Measurements from ENCODE around the gene MSH6.

MSH6 gene

GRCh38 chr2:47779426-47779790, 3.5 kb upstream of the MSH6 start:
- Histone ChIP-seq H3K4me3 (ENCODE audit: low read length) (no peak overlapping the region), H3K9me2 (replicated peaks; ENCODE audit: insufficient read depth, low read length) (no peaks in the 10 kb centered on the region), H3F3A (ENCODE audit: insufficient read depth, low read length) (peaks cover 6% of the 10 kb centered on the region; the same call in 1 of the 2 replicates), H4K20me1 (ENCODE audit: insufficient read depth, low read length) (0 out of 2 replicates have a peak, but pooled peaks cover 6% of the 10 kb centered on the region), H3K27me3 (replicated peaks; ENCODE audit: insufficient read depth, low read length) (no peaks in the 10 kb centered on the region), H3K9me3 (replicated peaks; ENCODE audit: insufficient read depth, low read length) (no peaks in the 10 kb centered on the region), H3K36me3 (replicated peaks; ENCODE audit: insufficient read depth, low read length) (no peaks in the 10 kb centered on the region), H3K27ac (ENCODE audit: low read length) (no peak overlapping the region), H3K9ac (ENCODE audit: low read length) (no peak overlapping the region), H3K4me2 (ENCODE audit: low read depth, low read length) (no peak overlapping the region), H2AFZ (ENCODE audit: low read length) (no peak overlapping the region), H3K4me1 (ENCODE audit: low read length) (no peaks in the 10 kb centered on the region), H3K79me2 (ENCODE audit: low read length) (peaks cover 13% of the 10 kb centered on the region)
- DNase-seq, result no peak
- TF ChIP-seq EZH2 (optimal IDR thresholded peaks at IDR 0.05; ENCODE audit: low read depth, low read length), result no peak
- TF ChIP-seq CTCF (IDR thresholded peaks at IDR 0.05; ENCODE audit: low read length), result no peak
- no peak for TF ChIP-seq EZH2phosphoT487 (IDR thresholded peaks at IDR 0.05; ENCODE audit: low read length)

GRCh38 chr2:47782381-47782670, 619 bp upstream of the MSH6 start:
- peak overlapping the region; percentile 64 for H3K4me3 ChIP-seq (ENCODE audit: low read length)
- peaks cover 28% of the 10 kb centered on the region for H4K20me1 ChIP-seq (ENCODE audit: insufficient read depth, low read length)
- peak overlapping the region; percentile 42 for H3K4me2 ChIP-seq (ENCODE audit: low read depth, low read length)
- H3K9me3 ChIP-seq (replicated peaks; ENCODE audit: insufficient read depth, low read length), result no peaks in the 10 kb centered on the region
- TF ChIP-seq CTCF (IDR thresholded peaks at IDR 0.05; ENCODE audit: low read length) (no peak), EZH2phosphoT487 (IDR thresholded peaks at IDR 0.05; ENCODE audit: low read length) (no peak), EZH2 (optimal IDR thresholded peaks at IDR 0.05; ENCODE audit: low read depth, low read length) (no peak)
- H3K79me2 ChIP-seq (ENCODE audit: low read length), result peaks cover 42% of the 10 kb centered on the region
- peak overlapping the region; percentile 85 for H2AFZ ChIP-seq (ENCODE audit: low read length)
- H3K4me1 ChIP-seq (ENCODE audit: low read length), result no peaks in the 10 kb centered on the region
- peak overlapping the region; percentile 51; the same call in 1 of the 2 replicates for H3K27ac ChIP-seq (ENCODE audit: low read length)
- peaks cover 6% of the 10 kb centered on the region; the same call in 1 of the 2 replicates for H3F3A ChIP-seq (ENCODE audit: insufficient read depth, low read length)
- H3K27me3 ChIP-seq (replicated peaks; ENCODE audit: insufficient read depth, low read length), result no peaks in the 10 kb centered on the region
- peaks cover 6% of the 10 kb centered on the region; the same call in 1 of the 2 replicates for H3K36me3 ChIP-seq (replicated peaks; ENCODE audit: insufficient read depth, low read length)
- H3K9ac ChIP-seq (ENCODE audit: low read length), result peak overlapping the region; percentile 67
- DNase-seq, result no peak
- H3K9me2 ChIP-seq (replicated peaks; ENCODE audit: insufficient read depth, low read length), result no peaks in the 10 kb centered on the region

GRCh38 chr2:47783486-47784351, 774 bp downstream of the MSH6 start:
- Histone ChIP-seq H3K27me3 (replicated peaks; ENCODE audit: insufficient read depth, low read length) (no peaks in the 10 kb centered on the region), H4K20me1 (ENCODE audit: insufficient read depth, low read length) (peaks cover 33% of the 10 kb centered on the region), H3K79me2 (ENCODE audit: low read length) (peaks cover 55% of the 10 kb centered on the region), H3K9me3 (replicated peaks; ENCODE audit: insufficient read depth, low read length) (no peaks in the 10 kb centered on the region), H3F3A (ENCODE audit: insufficient read depth, low read length) (peaks cover 6% of the 10 kb centered on the region; the same call in 1 of the 2 replicates), H3K36me3 (replicated peaks; ENCODE audit: insufficient read depth, low read length) (peaks cover 6% of the 10 kb centered on the region; the same call in 1 of the 2 replicates), H3K27ac (ENCODE audit: low read length) (peak overlapping the region; percentile 97), H3K4me1 (ENCODE audit: low read length) (no peaks in the 10 kb centered on the region), H3K9ac (ENCODE audit: low read length) (peak overlapping the region; percentile 99), H3K4me3 (ENCODE audit: low read length) (peak overlapping the region; percentile 100), H2AFZ (ENCODE audit: low read length) (peak overlapping the region; percentile 93), H3K4me2 (ENCODE audit: low read depth, low read length) (peak overlapping the region; percentile 76), H3K9me2 (replicated peaks; ENCODE audit: insufficient read depth, low read length) (no peaks in the 10 kb centered on the region)
- DNase-seq, result peak; percentile 52
- TF ChIP-seq EZH2 (optimal IDR thresholded peaks at IDR 0.05; ENCODE audit: low read depth, low read length) (no peak), EZH2phosphoT487 (IDR thresholded peaks at IDR 0.05; ENCODE audit: low read length) (no peak), CTCF (IDR thresholded peaks at IDR 0.05; ENCODE audit: low read length) (no peak)
